Suppressor macrophage (primary cell): ENCODE data around the gene PARD3B.

Source experiments
- DNase-seq, 4 experiments: peaks; one replicate each; pipeline ENCODE4 v3.0.0-alpha.2; 2020 to 2022

The PARD3B gene

GRCh38 chr2:205662206-205662965 is 1117.1 kb downstream of the PARD3B start:
- DNase-seq = no peak

- DNase-seq = no peak
Observed at GRCh38 chr2:205665791-205666190, 1120.5 kb downstream of the PARD3B start.
